HG02642 (cell line): ENCODE measurements around the gene OCEL1.

Source experiments
- ATAC-seq: cut with Tn5 transposase; IDR thresholded peaks from one replicate; pipeline ENCODE4 v1.9.1; 2021; ENCODE audit warnings: mild to moderate bottlenecking; ENCODE audit not compliant: unreplicated experiment, poor library complexity

OCEL1 gene

DNA sequence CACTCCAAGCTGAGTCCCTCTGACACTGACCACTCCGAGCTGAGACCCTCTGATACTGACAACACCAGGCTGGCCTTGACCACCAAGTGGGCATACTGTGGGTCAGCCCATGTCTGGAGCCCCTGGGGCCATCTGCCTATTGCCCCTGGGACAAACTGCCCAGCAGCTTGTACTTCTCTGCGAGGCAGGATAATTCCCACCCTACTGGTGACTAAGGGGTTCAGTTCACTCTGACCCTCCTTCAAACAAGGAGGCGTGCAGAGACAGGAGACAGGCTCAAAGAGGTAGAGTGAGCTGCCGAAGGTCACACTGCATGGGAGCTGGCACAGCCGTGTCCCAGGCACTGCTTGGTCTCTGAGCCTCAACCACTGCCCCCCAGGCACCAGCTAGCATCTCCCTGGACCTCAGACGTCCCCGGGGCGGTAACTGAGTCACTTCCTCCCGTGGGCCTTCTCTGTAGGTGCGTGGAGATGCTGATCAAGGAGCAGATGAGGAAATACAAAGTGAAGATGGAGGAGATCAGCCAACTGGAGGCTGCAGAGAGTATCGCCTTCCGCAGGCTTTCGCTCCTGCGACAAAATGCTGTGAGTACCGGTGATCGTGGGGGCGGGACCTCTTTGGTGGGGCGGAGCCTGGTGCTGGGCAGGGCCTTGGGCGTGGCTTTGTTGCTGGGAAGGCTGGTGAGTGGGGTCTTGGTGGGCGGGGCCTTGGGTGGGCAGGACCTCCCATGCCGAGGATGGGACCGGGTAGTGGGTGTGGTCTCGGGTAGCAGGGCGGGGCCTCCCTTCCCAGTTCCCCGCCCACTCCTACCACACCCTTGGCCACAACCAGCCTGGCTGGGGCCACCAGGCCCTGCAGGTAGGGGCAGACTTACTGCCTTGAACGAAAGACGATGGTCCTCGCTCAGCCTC, 16.6 kb upstream of the OCEL1 start:
- ATAC-seq: no peak

- ATAC-seq: no peak
Observed at GRCh38 chr19:17210296-17210695, 15.7 kb upstream of the OCEL1 start.

DNA sequence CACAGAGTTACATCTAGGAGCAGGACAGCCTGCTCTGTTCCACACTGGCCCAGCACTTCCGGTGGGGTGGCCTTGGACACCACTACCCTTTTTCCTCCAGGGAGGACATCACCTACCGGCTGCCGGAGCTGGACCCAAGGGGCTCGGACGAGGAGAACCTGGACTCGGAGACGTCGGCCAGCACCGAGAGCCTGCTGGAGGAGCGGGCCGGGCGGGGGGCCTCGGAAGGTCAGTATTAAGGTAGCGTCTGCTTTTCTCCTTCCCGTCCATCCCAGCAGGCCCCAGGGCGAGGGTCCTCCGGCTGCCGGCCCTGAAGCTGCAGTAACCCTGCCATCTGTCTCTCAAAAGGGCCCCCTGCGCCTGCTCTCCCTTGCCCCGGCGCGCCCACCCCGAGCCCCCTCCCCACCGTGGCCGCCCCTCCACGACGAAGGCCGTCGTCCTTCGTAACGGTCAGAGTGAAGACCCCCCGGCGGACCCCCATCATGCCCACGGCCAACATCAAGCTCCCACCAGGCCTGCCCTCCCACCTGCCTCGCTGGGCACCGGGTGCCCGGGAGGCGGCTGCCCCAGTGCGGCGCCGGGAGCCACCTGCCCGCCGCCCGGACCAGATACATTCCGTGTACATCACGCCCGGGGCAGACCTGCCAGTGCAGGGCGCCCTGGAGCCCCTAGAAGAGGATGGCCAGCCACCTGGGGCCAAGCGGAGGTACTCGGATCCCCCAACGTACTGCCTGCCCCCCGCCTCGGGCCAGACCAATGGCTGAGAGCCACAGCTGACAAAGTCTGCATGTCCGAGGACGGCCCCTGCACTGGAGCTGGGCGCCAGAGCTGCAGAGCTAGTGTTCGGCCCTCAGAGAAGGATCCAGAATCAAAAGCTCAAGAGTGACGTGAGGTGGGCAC, 14.2 kb upstream of the OCEL1 start:
- ATAC-seq: no peak

GRCh38 chr19:17213334-17213733, 12.7 kb upstream of the OCEL1 start:
- no peak for ATAC-seq

GRCh38 chr19:17214508-17215126, 11.4 kb upstream of the OCEL1 start:
- no peak for ATAC-seq

DNA sequence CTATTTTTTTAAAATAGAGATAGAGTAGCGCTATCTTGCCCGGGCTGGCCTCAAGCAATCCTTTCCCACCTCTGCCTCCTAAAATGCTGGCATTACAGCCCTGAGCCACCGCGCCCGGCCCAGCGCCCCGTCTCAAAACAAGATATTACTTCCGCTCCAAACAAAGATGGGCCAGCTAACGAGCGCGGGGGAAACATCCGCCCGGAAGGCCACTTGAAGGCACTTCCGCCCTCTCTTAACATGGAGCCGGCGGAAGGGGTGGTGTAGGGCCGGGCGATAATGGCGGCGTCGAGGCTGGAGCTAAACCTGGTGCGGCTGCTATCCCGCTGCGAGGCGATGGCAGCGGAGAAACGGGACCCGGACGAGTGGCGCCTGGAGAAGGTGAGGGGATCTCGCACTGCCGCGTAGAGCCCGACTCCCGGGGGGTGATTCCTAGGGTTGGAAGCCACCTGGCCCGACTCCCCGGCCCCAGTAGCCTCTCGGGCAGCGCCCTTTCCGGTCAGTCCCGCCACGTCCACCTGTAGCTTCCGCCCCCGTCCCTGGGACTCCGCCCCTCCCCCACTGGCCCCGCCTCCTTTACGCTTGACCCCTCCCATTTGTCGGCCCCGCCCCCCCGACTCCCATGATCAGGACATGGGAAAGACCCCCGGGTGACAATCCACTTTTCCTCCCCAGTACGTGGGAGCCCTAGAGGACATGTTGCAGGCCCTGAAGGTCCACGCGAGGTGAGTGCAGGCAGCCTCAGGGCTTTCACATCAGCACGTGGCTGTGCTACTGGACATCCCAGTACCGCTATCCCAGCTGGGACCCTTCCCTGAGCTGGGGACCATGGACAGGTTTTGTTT, 10.7 kb upstream of the OCEL1 start, which contains the start of gene USE1:
TSS of gene USE1 (plus strand) at position 231 of the 845 bp plus-strand sequence. CDS start at position 280, 49 bp downstream.
- peak; percentile 81 for ATAC-seq

GRCh38 chr19:17216058-17216670, 9.9 kb upstream of the OCEL1 start:
- no peak for ATAC-seq

DNA sequence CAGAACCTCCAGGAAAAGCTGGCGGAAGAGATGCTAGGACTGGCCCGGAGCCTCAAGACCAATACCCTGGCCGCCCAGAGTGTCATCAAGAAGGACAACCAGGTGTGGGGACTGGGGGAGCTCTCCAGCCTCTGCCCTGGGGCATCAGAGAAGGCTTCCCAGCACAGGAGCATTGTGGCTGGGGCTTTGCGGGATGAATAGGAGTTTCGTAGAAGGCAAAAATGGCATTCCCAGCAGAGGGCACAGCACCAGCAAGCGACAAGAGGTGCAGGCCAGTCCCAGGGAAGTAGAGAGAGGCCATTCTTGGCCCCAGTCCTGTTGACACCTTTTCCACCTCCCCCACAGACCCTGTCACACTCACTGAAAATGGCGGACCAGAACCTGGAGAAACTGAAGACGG, 6.7 kb upstream of the OCEL1 start:
- no peak for ATAC-seq

DNA sequence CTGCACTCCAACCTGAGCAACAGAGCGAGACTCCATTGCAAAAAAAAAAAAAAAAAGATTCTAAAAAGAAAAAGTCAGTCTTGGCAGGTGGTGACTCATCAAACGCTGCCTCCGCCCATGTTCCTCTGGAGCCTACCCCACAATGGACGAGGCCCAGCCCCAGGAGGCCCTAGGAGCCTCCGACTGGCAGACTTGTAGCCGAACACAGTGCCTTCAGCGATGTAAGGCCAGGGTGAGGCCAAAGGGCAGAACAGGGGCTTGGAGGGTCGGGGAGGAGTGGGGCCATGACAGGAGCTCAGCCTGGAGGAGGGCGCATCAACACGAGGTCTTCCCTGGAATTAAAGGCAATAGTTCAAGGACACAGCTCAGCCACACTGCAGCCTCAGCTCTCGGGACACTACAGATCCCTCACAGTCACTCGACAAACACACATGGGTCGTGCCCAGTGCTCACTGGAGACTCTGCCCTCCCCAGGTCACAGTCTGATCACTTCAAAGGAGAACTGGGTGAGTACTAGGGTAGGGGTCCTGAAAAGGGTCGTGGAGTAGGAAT, 5.7 kb upstream of the OCEL1 start:
- ATAC-seq: no peak

DNA sequence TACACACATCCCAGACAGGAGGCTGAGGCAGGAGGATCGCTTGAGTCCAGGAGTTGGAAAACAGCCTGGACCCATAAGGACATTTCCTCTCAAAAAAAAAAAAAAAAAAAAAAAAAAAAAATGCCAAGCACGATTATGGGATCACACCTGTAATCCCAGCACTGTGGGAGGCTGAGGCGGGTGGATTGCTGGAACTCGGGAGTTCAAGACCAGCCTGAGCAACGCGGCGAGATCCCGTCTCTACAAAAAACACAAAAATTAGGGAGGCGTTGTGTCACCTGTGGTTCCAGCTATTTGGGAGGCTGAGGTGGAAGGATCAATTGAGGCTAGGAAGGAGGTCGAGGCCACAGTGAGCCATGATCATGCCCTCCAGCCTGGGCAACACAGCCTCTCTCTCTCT, 973 bp upstream of the OCEL1 start:
- ATAC-seq: no peak

- no peak for ATAC-seq
Observed at GRCh38 chr19:17227798-17228367, 1.9 kb downstream of the OCEL1 start.

DNA sequence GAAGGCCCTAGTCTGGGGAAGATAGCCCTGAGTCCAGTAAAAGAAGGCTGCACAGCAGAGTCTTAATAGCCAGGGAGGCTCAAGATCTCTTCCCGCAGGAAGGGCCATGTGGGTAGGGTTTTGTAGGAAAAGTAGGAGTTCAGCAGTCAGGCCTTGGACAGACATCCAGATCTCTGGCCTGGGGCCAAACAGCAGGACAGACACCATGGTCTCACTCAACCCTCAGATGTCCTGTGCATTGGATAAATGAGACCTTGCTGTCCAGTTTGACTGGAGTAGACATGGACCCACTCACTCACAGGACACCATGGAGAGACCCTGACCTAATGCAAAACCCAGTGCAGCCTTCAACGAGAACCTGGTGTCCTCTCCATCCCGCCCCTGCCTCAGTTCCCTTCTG, 3.9 kb downstream of the OCEL1 start:
- ATAC-seq: no peak

- no peak for ATAC-seq
Observed at GRCh38 chr19:17232258-17232657, 6.2 kb downstream of the OCEL1 start.

GRCh38 chr19:17234911-17235299, 8.9 kb downstream of the OCEL1 start:
- ATAC-seq: peak; percentile 41

- peak; percentile 70 for ATAC-seq
Observed at GRCh38 chr19:17235300-17235970, 9.4 kb downstream of the OCEL1 start.

DNA sequence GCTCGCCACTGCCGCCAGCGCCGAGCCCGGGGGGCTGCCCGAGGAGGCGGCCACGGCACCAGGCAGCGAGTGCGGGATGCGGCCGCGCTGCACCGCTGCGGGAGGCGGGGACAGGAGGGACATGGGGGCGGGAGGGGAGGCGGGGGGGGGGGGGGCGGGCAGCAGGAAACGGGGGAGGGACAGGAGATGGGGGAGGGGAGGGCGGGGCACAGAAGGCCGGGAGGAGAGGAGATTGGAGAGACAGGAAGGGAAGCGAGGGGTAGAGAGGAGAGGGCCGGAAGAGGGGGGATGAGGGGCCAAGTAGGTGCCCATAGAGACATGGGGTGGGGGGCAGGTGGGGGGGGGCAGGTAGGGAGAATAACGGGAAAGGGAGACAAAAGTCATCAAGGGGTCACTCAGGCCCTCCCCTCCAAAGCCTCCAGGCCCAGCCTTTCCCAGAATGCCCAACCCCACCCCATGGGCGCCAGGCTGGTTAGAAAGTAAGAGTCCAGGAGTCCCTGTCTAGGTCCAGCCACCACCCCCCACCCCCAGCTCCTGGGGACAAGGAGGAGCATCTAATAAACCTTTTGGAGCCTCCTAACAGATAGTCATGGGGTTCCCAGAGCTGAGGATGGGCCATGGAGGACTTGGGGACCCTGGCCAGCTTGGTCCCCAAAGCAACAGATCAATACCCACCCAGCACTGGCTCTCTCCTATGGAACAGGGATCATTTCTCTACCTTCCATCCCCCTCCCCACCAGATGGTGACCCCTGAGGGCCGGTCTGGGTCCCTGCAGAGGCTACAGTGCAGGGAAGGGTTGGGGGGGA, 10.1 kb downstream of the OCEL1 start:
- no peak for ATAC-seq

GRCh38 chr19:17236811-17237543, 11.0 kb downstream of the OCEL1 start:
- ATAC-seq: no peak
